ENCODE results near the gene PUS10. TPM values are rescaled to one million over a fixed set of nuclear protein-coding genes. Genes with fewer than 3 reads are reported as not detected.
"Not testable (repeated sequence)": the region's sequence is repeated elsewhere in the genome, so short reads cannot be mapped to it uniquely, and the experiment has no call there.

PUS10 gene
- polyA plus RNA-seq, 3 donors from 2014 or later: 3.8 to 12.6 (median 8.5) TPM

DNA sequence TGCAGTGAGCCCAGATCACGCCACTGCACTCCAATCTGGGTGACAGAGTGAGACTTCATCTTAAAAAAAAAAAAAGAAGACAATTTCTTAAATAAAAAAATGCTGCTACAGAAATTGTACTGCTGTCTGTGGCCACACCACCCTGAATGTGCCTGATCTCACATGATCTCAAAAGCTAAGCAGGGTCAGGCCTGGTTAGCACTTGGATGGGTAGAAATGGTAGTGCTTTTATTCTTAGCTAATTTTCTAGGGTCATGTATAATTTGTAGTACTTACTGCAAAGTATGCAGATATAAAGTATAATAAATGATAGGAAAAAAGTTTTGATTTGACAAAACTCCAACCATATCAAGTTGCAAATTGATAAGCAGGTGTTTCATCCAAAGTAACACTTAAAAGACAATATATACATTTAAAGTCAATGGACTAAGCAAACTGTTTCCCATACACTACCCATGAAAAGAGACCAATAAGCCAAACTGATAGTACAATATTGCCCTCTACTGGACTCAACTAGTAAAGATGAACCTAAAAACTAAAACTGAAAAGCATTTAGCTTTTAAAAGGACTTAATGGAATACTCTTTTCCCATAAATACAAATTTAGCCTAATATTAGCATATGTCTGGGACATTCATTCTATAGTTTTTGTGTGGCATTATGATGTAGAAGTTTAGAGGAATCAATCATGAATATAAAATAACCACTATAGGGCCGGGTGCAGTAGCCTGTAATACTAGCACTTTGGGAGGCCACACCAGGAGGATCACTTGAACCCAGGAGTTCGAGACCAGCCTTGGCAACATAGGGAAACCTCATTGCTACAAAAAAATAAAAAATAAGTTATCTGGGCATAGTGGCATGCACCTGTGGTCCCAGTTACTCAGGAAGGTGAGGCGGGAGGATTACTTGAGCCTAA lies 19.2 kb downstream of the PUS10 start:
- no peak overlapping the region for H3K4me3 Mint-ChIP-seq
- no peaks in the 10 kb centered on the region for H3K9me3 Mint-ChIP-seq
- peaks cover 4 to 16% of the 10 kb centered on the region in 2 donors for H3K4me1 Mint-ChIP-seq
- peaks cover 1 to 7% (median 5%) of the 10 kb centered on the region in 3 donors for H3K36me3 Mint-ChIP-seq
- H3K27ac Mint-ChIP-seq: peak overlapping the region in 4 of 6 donors; percentile 45 to 57 (median 54)
- peak; percentile 58 to 62 (median 61) for DNase-seq
- no peaks in the 10 kb centered on the region for H3K27me3 Mint-ChIP-seq (ENCODE audit: low read depth in 3 of 3)

DNA sequence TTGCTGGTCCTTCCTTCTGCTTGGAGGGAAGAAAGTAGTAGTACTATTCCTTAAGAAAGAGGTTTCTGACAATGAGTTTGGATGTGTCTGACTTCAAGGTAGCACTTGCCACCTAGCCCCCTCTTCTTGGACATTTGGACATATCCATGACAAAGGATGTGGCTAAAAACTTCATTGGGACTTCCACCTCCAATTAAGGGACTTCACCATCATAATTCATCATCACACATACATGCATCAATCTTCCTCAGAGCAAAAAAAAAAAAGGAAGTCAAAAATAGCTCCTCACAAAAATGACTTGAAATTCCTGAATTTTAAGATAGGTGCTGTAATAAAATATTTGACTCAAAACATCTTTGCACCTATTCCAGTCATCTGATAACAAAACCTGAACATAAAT lies 23.9 kb downstream of the PUS10 start:
- H3K27me3 Mint-ChIP-seq (ENCODE audit: low read depth in 3 of 3): peaks cover 2 to 5% (median 3%) of the 10 kb centered on the region in 3 donors
- H3K4me1 Mint-ChIP-seq: peaks cover 18 to 46% of the 10 kb centered on the region in 2 donors
- H3K9me3 Mint-ChIP-seq: peaks cover 0 to 4% (median 0%) of the 10 kb centered on the region in 6 donors
- peak overlapping the region in 4 of 5 donors; percentile 10 to 41 (median 20) for H3K4me3 Mint-ChIP-seq
- H3K36me3 Mint-ChIP-seq: peaks cover 3 to 15% (median 12%) of the 10 kb centered on the region in 3 donors
- DNase-seq: no peak
- H3K27ac Mint-ChIP-seq: peak overlapping the region; percentile 72 to 99 (median 96)

DNA sequence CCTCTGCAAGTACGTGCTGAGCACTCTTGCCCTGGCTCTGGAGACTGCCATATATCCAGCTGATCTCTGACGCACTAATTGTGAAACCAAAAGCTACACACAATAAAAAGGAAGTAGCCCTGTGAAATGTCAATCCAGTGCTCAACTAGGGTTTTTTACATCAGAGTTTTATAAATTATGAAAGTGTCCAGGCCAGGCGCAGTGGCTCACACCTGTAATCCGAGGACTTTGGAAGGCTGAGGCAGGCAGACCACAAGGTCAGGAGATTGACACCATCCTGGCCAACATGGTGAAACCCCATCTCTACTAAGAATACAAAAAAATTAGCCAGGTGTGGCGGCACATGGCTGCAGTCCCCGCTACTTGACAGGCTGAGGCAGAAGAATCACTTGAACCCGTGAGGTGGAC lies 25.1 kb downstream of the PUS10 start:
- Mint-ChIP-seq H3K27me3 (ENCODE audit: low read depth in 3 of 3) (peaks cover 2 to 5% (median 3%) of the 10 kb centered on the region in 3 donors), H3K9me3 (peaks cover 0 to 4% (median 0%) of the 10 kb centered on the region in 6 donors), H3K36me3 (peaks cover 3 to 15% (median 12%) of the 10 kb centered on the region in 3 donors), H3K4me3 (peak overlapping the region; percentile 71 to 94 (median 81)), H3K27ac (peak overlapping the region; percentile 94 to 99 (median 97)), H3K4me1 (peaks cover 18 to 40% of the 10 kb centered on the region in 2 donors)
- peak; percentile 77 to 82 (median 79) for DNase-seq

DNA sequence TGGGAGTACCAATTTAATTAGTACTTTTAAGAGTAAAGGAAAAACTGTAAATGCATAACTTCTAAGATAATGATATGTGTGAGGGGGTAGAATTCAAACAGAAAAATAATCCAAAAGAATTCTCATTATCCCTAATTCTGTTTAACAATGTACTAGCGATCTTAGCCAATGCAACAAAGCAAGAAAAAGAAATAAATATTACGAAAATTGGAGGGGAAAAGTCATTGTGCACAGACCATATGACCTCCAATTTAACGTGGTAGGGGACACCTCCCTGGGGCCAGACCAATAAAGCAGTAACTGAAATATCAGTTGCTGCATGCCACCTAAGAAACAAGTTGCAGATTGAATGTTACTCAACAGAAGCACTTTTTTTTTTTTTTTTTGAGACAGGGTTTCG lies 26.4 kb downstream of the PUS10 start:
- H3K9me3 Mint-ChIP-seq: peaks cover 0 to 4% (median 0%) of the 10 kb centered on the region in 6 donors

DNA sequence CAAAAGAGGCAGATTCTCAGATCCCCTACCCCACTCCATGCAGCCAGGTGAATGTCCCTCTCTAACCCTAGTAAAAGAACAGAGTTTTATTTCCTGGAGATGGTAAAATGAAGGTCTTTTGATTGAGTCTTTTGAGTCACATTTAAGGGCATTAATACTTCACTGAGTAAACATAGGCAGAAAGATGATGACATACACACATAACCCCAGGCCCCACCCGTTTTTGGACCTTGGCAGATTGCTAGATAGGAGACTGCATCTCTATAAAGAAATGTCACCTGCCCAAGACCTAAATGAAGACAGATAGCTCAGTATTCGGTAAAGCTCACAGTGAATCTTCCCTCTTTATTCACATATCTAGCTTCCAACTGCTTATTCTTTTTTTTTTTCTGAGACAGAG lies 28.8 kb downstream of the PUS10 start:
- peaks cover 16 to 34% of the 10 kb centered on the region in 2 donors for H3K4me1 Mint-ChIP-seq
- H3K4me3 Mint-ChIP-seq: no peak overlapping the region
- peak overlapping the region in 3 of 6 donors; percentile 3 to 44 (median 28) for H3K27ac Mint-ChIP-seq
- DNase-seq: no peak
- H3K27me3 Mint-ChIP-seq (ENCODE audit: low read depth in 3 of 3): peaks cover 2 to 6% (median 3%) of the 10 kb centered on the region in 3 donors
- peaks cover 0 to 4% (median 0%) of the 10 kb centered on the region in 6 donors for H3K9me3 Mint-ChIP-seq
- H3K36me3 Mint-ChIP-seq: peaks cover 6 to 24% (median 18%) of the 10 kb centered on the region in 3 donors

More for the DNA sequence above, 26.4 kb downstream of the PUS10 start:
- peaks cover 3 to 20% (median 18%) of the 10 kb centered on the region in 3 donors for H3K36me3 Mint-ChIP-seq
- DNase-seq: no peak
- peaks cover 2 to 6% (median 3%) of the 10 kb centered on the region in 3 donors for H3K27me3 Mint-ChIP-seq (ENCODE audit: low read depth in 3 of 3)
- peak overlapping the region in 1 of 5 donors; percentile 5 for H3K4me3 Mint-ChIP-seq
- peak overlapping the region; percentile 60 to 99 (median 97) for H3K27ac Mint-ChIP-seq
- peaks cover 16 to 35% of the 10 kb centered on the region in 2 donors for H3K4me1 Mint-ChIP-seq

DNA sequence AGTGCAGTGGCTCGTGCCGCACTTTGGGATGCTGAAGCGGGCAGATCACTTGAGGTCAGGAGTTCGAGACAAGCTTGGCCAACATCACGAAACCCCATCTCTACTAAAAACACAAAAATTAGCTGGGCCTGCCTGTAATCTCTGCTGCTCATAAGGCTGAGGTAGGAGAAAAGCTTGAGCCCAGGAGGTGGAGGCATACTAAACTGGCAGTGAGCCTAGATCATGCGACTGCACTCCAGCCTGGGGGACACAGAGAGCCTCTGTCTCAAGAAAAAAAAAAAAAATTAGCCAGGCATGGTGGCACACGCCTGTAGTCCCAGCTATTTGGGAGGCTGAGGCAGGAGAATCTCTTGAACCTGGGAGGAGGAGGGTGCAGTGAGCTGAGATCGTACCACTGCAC lies 30.4 kb downstream of the PUS10 start:
- H3K4me3 Mint-ChIP-seq; H3K27me3 Mint-ChIP-seq (ENCODE audit: low read depth in 3 of 3): not testable (repeated sequence)

DNA sequence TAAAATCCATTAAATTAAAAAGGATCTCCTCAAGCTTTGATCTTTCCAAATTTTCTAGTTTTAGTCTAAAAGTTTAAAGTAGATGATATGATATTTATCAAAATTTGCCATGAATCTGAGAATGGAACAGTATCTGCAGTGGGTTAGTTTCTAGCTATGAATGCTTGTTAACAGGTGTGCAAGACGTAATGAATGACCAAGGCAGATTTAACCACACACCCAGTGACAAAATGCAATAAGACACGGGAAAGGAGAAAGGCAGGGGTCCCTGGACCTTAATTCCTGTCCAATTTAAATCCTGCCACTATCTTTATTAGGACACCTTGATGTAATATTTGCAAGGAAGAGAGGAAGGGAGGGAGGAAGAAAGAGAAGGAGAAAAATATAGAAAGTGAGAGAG lies 31.0 kb downstream of the PUS10 start:
- peaks cover 0 to 1% (median 0%) of the 10 kb centered on the region in 3 donors for H3K27me3 Mint-ChIP-seq (ENCODE audit: low read depth in 3 of 3)
- H3K4me1 Mint-ChIP-seq: peaks cover 0 to 11% of the 10 kb centered on the region in 2 donors
- no peak for DNase-seq
- H3K4me3 Mint-ChIP-seq: no peak overlapping the region
- no peak overlapping the region for H3K27ac Mint-ChIP-seq
- H3K9me3 Mint-ChIP-seq: peaks cover 0 to 2% (median 0%) of the 10 kb centered on the region in 6 donors
- H3K36me3 Mint-ChIP-seq: peaks cover 6 to 21% (median 19%) of the 10 kb centered on the region in 3 donors

More for the DNA sequence above, 30.4 kb downstream of the PUS10 start:
- H3K27ac Mint-ChIP-seq: peak overlapping the region in 1 of 6 donors; percentile 53
- H3K9me3 Mint-ChIP-seq, DNase-seq: not testable (repeated sequence)
- H3K36me3 Mint-ChIP-seq: peaks cover 6 to 21% (median 20%) of the 10 kb centered on the region in 3 donors
- H3K4me1 Mint-ChIP-seq: peaks cover 4 to 18% of the 10 kb centered on the region in 2 donors

DNA sequence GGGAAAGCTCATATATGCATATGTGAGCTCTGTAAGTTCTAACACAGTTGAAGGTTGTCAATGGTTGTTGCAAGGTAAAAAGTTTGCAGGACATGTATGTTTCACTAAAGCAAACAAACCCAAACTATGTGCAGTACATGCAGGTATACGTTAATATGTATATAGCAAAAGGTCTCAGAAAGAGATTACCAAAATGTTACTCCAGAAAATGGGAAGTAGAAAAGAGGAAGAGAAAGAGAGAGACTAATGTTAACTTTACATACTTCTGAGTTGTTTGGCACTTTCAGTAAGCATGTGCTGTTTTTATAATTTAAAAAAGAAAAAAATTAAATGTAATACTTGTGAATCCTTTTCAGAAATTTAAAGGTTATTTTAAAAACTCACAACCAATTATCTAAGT lies 33.3 kb downstream of the PUS10 start:
- DNase-seq: no peak

DNA sequence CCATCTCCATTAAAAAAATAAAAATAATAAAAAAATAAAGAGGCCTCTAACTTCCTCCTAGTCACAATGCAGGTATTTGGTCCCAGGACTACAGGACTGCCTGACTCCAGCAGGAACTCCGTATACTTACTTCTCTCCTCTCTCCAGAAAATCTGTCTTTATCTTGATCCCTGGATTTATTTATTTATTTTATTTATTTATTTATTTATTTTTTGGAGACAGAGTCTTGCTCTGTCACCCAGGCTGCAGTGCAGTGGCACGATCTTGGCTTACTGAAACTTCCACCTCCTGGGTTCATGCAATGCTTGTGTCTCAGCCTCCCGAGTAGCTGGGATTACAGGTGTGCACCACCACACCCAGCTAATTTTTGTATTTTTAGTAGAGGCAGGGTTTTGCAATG lies 36.0 kb downstream of the PUS10 start:
- Mint-ChIP-seq H3K36me3 (peaks cover 3 to 14% (median 10%) of the 10 kb centered on the region in 3 donors), H3K4me1 (peaks cover 8 to 12% of the 10 kb centered on the region in 2 donors)
- H3K9me3 Mint-ChIP-seq; H3K27me3 Mint-ChIP-seq (ENCODE audit: low read depth in 3 of 3); H3K4me3 Mint-ChIP-seq; H3K27ac Mint-ChIP-seq; DNase-seq: not testable (repeated sequence)

More for the DNA sequence above, 33.3 kb downstream of the PUS10 start:
- no peak overlapping the region for H3K4me3 Mint-ChIP-seq
- H3K27ac Mint-ChIP-seq: peak overlapping the region in 1 of 6 donors; percentile 78
- H3K4me1 Mint-ChIP-seq: peaks cover 7 to 9% of the 10 kb centered on the region in 2 donors
- peaks cover 0 to 1% (median 0%) of the 10 kb centered on the region in 3 donors for H3K27me3 Mint-ChIP-seq (ENCODE audit: low read depth in 3 of 3)
- peaks cover 3 to 13% (median 12%) of the 10 kb centered on the region in 3 donors for H3K36me3 Mint-ChIP-seq
- H3K9me3 Mint-ChIP-seq: no peaks in the 10 kb centered on the region

DNA sequence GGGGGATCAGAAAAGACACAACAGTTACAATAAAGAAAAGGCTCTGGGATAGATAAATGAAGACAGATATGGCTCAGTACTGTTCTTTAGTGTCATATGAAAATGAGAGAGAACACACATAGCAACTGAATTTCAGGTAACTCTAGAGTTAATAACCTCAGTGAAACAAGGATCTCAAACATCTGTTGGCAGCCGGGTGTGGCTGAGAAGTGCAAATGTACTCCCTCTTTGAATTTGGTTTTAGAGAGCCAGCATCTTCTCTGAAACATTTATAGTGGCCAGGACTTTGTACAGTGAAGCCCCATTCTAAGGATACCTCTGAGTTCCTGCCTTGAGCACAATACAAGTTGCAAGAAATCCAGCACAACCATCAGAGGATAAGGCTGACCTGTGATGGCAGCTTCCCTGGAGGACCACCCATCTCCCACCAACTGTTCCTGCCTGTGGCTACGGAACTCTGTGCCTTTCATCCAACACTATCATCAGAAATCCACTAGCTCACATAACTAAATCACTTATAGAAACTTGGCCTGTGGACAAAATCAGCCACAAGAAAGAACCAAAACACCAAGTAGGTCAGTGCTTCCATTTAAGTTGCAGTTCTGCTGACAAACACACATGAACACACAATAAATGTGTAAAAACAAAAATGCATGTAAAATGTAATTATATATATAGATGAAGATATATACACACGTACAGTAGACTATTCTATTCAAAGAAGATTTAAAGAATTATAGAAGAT lies 37.8 kb downstream of the PUS10 start:
- Mint-ChIP-seq H3K27ac (peak overlapping the region in 1 of 6 donors; percentile 14), H3K9me3 (no peaks in the 10 kb centered on the region), H3K36me3 (peaks cover 5 to 16% (median 7%) of the 10 kb centered on the region in 3 donors), H3K27me3 (ENCODE audit: low read depth in 3 of 3) (no peaks in the 10 kb centered on the region), H3K4me3 (no peak overlapping the region), H3K4me1 (peaks cover 9 to 12% of the 10 kb centered on the region in 2 donors)
- no peak for DNase-seq

DNA sequence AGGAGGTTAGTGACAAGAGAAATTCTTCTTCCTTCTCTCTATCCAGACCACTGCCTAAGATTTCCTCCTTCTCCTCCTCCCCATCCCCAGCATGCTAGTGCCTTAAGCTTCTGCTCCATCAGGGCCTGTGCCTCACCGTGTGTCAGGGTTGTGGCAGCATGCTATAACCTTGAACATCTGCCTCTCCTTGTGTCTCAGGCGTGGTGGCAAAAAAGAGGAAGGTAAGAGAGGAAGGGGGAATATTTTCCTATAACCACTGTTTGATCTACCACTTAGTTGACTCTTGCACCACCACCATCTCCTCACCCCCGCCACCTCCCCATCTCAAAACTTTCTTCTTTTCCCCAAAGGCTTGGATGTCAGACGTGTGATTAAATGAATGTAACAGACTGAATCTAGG lies 38.8 kb downstream of the PUS10 start:
- peak overlapping the region in 1 of 6 donors; percentile 18 for H3K27ac Mint-ChIP-seq
- no peaks in the 10 kb centered on the region for H3K27me3 Mint-ChIP-seq (ENCODE audit: low read depth in 3 of 3)

DNA sequence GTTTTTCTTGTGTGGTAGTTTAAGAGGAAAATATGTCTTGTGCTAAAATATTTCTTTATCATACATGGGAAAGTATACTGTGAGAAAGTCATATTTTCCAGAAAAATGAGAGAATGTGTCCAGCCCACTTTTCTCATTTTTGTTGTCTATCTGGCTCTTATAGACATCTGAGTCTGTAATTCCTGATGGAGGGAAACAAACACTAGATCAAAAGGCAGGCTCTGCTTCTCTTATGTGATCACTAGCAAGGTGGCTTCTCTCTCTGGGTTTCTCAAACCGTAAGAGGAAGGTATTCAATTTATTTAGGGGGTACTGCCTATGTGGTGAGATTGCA lies 40.5 kb downstream of the PUS10 start:
- Mint-ChIP-seq H3K9me3 (no peaks in the 10 kb centered on the region), H3K27ac (no peak overlapping the region), H3K4me3 (no peak overlapping the region), H3K4me1 (peaks cover 9 to 12% of the 10 kb centered on the region in 2 donors), H3K36me3 (peaks cover 3 to 13% (median 9%) of the 10 kb centered on the region in 3 donors), H3K27me3 (ENCODE audit: low read depth in 3 of 3) (no peaks in the 10 kb centered on the region)
- no peak for DNase-seq

More for the DNA sequence above, 38.8 kb downstream of the PUS10 start:
- H3K9me3 Mint-ChIP-seq: no peaks in the 10 kb centered on the region
- H3K4me3 Mint-ChIP-seq: no peak overlapping the region
- H3K36me3 Mint-ChIP-seq: peaks cover 3 to 13% (median 13%) of the 10 kb centered on the region in 3 donors
- peaks cover 9 to 12% of the 10 kb centered on the region in 2 donors for H3K4me1 Mint-ChIP-seq
- DNase-seq: no peak

DNA sequence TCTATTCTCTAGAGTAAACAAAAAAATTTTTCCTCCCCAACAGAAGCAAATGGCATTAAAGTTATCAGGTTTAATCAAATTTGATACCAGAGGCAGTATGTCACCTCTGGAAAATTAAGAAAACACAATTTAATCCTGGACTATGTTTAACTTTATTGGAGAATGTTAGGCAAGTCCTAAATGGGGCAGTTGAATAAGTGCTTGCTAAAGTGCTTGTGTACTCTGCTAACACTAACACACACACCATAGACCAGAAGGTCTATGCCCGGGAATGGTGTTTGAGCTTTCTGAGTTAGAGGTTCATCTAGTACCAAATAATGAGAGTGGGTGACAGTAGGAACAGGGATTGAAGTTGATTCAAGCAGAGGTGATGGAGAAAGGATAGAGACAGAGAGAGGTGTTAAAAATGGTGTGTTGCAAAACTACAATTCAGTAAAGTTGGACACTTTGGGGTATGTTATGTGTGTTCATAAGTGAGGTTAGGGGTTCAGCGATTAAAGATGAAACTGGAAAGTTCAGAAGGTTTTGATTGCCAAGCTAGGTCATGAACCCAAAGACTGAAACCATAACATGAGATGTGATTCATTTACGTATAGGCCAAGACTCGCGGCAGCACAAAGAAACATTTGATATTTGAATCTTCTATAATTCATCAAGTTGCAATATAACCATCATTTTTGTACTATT lies 41.0 kb downstream of the PUS10 start:
- peak overlapping the region in 1 of 6 donors; percentile 2 for H3K27ac Mint-ChIP-seq
- peaks cover 9 to 12% of the 10 kb centered on the region in 2 donors for H3K4me1 Mint-ChIP-seq
- no peaks in the 10 kb centered on the region for H3K27me3 Mint-ChIP-seq (ENCODE audit: low read depth in 3 of 3)
- no peaks in the 10 kb centered on the region for H3K9me3 Mint-ChIP-seq
- H3K36me3 Mint-ChIP-seq: peaks cover 3 to 13% (median 9%) of the 10 kb centered on the region in 3 donors
- no peak for DNase-seq
- no peak overlapping the region for H3K4me3 Mint-ChIP-seq

Measured in immature natural killer cell (primary cell).